NT2/D1 (cell line): Measurements from ENCODE around the gene C1GALT1.
"Not testable (repeated sequence)": the region's sequence is repeated elsewhere in the genome, so short reads cannot be mapped to it uniquely, and the experiment has no call there.

Experiments used
- DNase-seq: peaks from one replicate; pipeline ENCODE4 v3.0.0-alpha.2; 2011; ENCODE audit warnings: low read depth, low spot score
- H3K27me3 ChIP-seq: 2 replicates; pipeline ENCODE4 v1.6.0; 2011; ENCODE audit warnings: mild to moderate bottlenecking; ENCODE audit not compliant: insufficient read length, insufficient read depth
- H3K36me3 ChIP-seq: 2 replicates; pipeline ENCODE4 v1.6.1; 2011; ENCODE audit warnings: mild to moderate bottlenecking, low read length, mixed read lengths; ENCODE audit not compliant: insufficient read depth, insufficient read length
- H3K4me1 ChIP-seq: 2 replicates; pipeline ENCODE4 v1.5.1; 2011; ENCODE audit not compliant: insufficient read depth, insufficient read length
- H3K4me3 ChIP-seq: 2 replicates; pipeline ENCODE4 v1.5.1; 2011; ENCODE audit warnings: low read depth; ENCODE audit not compliant: insufficient read length
- H3K9ac ChIP-seq: 2 replicates; pipeline ENCODE4 v1.6.0; 2011; ENCODE audit warnings: low read depth; ENCODE audit not compliant: insufficient read length
- H3K9me3 ChIP-seq: 2 replicates; pipeline ENCODE4 v1.5.1; 2011; ENCODE audit warnings: mild to moderate bottlenecking, low read length; ENCODE audit not compliant: insufficient read depth
- SUZ12 ChIP-seq: IDR thresholded peaks from 2 replicates; pipeline ENCODE4 v1.6.1; 2011; ENCODE audit not compliant: insufficient read length, insufficient read depth; ENCODE audit errors: extremely low read depth
- YY1 ChIP-seq: IDR thresholded peaks from 2 replicates; pipeline ENCODE4 v1.6.1; 2011; ENCODE audit not compliant: insufficient read length, insufficient read depth
- ZNF274 ChIP-seq: IDR thresholded peaks from 2 replicates; pipeline ENCODE4 v1.6.1; 2011; ENCODE audit warnings: mild to moderate bottlenecking, low read depth, low read length

The C1GALT1 gene

DNA sequence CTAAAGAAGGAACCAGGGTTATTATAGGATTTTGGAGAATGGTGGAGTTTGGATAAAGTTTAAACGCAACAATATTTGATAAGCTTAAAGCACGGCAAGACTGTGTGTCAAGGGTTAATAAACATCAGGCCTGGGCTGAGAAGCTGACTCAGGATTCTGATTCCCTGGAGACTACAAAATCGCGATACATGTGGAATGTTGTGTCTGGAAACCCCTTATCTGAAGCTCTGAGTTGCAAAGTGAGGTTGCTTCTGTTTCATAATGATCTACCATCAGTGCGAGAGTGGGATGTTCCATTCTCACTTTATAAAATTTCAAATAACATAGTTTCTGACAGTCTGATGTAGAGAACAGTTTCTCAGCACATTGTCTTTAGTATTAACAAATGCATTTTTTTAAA lies 7.8 kb downstream of the C1GALT1 start:
- Histone ChIP-seq H3K4me1 (no peaks in the 10 kb centered on the region), H3K9me3 (peaks cover 13% of the 10 kb centered on the region), H3K4me3 (no peak overlapping the region), H3K27me3 (no peaks in the 10 kb centered on the region), H3K9ac (no peak overlapping the region), H3K36me3 (peaks cover 16% of the 10 kb centered on the region)
- DNase-seq = no peak
- no peak for TF ChIP-seq ZNF274
- no peak for TF ChIP-seq YY1
- TF ChIP-seq SUZ12 = no peak

DNA sequence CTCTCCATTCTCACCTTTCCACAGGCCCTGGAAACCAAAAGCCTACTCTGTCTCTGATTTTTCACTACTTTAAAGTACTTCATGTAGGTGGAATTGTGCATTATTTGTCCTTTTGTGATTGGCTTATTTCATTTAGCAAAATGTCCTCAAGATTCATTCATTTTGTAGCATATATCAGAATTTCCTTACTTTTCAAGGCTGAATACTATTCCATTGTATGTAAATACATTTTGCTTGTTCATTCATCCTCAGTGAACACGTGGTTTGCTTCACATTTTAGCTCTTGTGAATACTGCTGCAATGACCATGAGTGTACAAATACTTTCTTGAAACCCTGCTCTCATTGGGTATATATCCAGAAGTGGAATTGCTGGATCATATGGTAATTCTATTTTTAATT lies 8.8 kb downstream of the C1GALT1 start:
- no peaks in the 10 kb centered on the region for H3K27me3 ChIP-seq
- H3K9me3 ChIP-seq = peaks cover 17% of the 10 kb centered on the region
- H3K4me1 ChIP-seq = no peaks in the 10 kb centered on the region
- DNase-seq = no peak
- peaks cover 7% of the 10 kb centered on the region for H3K36me3 ChIP-seq
- H3K9ac ChIP-seq = no peak overlapping the region
- TF ChIP-seq YY1 = no peak
- TF ChIP-seq SUZ12 = no peak
- no peak for TF ChIP-seq ZNF274
- H3K4me3 ChIP-seq = no peak overlapping the region

DNA sequence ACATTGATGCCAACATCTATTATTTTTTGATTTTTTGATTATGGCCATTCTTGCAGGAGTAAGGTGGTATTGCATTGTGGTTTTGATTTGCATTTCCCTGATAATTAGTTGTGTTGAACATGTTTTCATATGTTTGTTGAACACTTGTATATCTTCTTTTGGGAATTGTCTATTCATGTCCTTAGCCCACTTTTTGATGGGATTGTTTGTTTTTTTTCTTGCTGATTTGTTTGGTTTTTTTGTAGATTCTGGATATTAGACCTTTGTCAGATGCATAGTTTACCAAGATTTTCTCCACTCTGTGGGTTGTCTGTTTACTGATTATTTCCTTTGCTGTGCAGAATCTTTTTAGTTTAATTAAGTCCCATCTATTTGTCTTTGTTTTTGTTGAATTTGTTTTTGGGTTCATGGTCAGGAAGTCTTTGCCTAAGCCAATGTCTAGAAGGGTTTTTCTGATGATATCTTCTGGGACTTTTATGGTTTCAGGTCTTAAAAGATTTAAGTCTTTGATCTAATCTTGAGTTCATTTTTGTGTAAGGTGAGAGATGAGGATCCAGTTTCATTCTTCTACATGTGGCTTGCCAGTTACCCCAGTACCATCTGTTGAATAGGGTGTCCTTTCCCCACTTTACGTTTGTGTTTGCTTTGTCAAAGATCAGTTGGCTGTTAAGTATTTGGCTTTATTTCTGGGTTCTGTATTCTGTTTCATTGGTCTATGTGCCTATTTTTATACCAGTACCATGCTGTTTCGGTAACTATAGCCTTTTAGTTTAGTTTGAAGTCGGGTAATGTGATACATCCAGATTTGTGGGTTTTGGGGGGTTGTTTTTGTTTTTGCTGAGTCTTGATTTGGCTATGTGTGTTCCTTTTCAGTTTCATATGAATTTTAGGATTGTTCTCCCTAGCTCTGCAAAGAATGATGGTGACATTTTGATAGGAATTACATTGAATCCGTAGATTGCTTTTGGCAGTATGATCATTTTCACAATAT lies 10.7 kb downstream of the C1GALT1 start:
- H3K36me3 ChIP-seq, DNase-seq, H3K27me3 ChIP-seq, H3K4me3 ChIP-seq, H3K9ac ChIP-seq, H3K4me1 ChIP-seq: not testable (repeated sequence)
- H3K9me3 ChIP-seq = peaks cover 17% of the 10 kb centered on the region

DNA sequence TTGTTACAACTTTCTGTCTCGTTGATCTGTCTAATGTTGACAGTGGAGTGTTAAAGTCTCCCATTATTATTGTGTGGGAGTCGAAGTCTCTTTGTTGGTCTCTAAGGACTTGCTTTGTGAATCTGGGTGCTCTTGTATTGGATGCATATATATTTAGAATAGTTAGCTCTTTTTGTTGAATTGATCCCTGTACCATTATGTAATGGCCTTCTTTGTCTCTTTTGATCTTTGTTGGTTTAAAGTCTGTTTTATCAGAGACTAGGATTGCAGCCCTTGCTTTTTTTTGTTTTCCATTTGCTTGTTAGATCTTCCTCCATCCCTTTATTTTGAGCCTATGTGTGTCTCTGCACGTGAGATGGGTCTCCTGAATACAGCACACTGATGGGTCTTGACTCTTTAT lies 17.2 kb downstream of the C1GALT1 start:
- H3K9ac ChIP-seq, H3K27me3 ChIP-seq, H3K36me3 ChIP-seq, DNase-seq, H3K4me1 ChIP-seq, H3K4me3 ChIP-seq: not testable (repeated sequence)
- H3K9me3 ChIP-seq = peaks cover 29% of the 10 kb centered on the region

DNA sequence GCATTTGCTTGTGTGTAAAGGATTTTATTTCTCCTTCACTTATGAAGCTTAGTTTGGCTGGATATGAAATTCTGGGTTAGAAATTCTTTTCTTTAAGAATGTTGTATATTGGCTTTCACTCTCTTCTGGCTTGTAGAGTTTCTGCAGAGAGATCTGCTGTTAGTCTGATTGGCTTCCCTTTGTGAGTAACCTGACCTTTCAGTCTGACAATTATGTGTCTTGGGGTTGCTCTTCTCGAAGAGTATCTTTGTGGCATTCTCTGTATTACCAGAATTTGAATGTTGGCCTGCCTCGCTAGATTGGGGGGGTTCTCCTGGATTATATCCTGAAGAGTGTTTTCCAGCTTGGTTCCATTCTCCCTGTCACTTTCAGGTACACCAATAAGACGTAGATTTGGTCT lies 17.9 kb downstream of the C1GALT1 start:
- not testable (repeated sequence) for H3K36me3 ChIP-seq, H3K4me3 ChIP-seq, H3K27me3 ChIP-seq, DNase-seq, H3K4me1 ChIP-seq, H3K9ac ChIP-seq
- peaks cover 34% of the 10 kb centered on the region for H3K9me3 ChIP-seq

DNA sequence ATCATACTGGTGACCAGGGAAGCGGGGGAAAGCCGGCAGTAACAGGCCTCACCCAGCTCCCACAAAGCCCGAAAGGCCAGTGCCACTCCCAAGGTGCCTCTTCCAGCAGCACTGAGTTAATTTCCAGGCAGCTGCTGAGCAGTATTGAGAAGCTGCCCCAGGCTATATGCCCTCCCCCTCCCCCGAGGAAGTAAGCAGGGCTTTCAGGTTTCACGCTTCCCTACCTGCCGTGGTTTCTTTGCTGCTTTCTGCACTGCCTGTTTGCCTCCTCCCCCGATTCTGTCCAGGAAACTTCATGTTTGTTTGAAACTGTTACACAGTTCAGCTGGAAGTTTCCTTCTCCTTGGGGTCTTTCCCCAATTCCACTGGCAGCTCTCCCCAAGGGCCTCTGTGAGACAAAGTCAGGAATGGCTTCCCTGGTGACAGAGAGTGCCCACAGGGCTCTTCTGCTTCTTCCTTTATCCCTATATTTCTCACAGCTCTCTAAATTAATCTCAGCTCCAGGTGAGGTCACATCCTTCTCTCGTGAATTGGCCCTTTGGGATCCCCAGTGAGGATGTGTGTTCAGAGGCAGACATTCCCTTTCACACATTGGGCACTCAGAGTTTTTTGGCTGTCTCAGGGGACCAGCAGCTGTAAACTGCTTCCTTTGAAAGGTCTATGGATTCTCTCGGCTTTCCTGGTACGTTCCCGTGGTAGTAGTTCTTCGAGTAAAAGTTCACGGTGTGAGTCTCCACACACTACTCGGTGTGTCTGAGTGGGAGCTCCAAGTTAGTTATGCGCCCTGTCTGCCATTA lies 19.4 kb downstream of the C1GALT1 start:
- TF ChIP-seq SUZ12 = no peak
- Histone ChIP-seq H3K36me3 (no peaks in the 10 kb centered on the region), H3K9ac (peak overlapping the region; percentile 14), H3K9me3 (peaks cover 30% of the 10 kb centered on the region), H3K4me1 (peaks cover 2% of the 10 kb centered on the region), H3K4me3 (no peak overlapping the region), H3K27me3 (no peaks in the 10 kb centered on the region)
- no peak for DNase-seq

DNA sequence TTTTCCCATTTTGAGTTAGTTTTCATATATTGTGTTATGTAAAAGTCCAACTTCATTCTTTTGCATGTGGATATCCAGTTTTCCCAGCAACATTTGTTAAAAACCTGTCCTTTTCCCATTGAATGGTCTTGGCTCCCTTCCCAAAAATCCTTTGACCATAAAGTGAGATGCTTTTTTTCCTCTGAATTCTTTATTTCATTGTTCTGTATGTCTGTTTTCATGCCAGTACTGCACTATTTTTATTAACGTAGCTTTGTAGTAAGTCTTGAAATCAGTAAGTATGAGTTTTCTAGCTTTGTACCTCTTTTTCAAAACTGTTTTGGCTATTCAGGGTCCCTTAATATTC lies 20.0 kb downstream of the C1GALT1 start:
- Histone ChIP-seq H3K4me3 (no peak overlapping the region), H3K4me1 (peaks cover 2% of the 10 kb centered on the region), H3K27me3 (no peaks in the 10 kb centered on the region), H3K36me3 (no peaks in the 10 kb centered on the region), H3K9me3 (peaks cover 30% of the 10 kb centered on the region), H3K9ac (no peak overlapping the region)
- no peak for DNase-seq
- no peak for TF ChIP-seq SUZ12
